ENCODE data around the gene ANKRD55. TPM values are rescaled to one million over a fixed set of nuclear protein-coding genes. Genes with fewer than 3 reads are reported as not detected.
"Not testable (repeated sequence)": the region's sequence is repeated elsewhere in the genome, so short reads cannot be mapped to it uniquely, and the experiment has no call there.

Gene ANKRD55
- total RNA-seq, 1 donor, result not detected

GRCh38 chr5:56155992-56156584 is 77.0 kb downstream of the ANKRD55 start:
- no peak for TF ChIP-seq CTCF (IDR thresholded peaks at IDR 0.05; ENCODE audit: insufficient read depth, low read length)
- no peak for DNase-seq (ENCODE audit: low read depth)
- no peak overlapping the region for H3K4me3 ChIP-seq (ENCODE audit: low read depth, low read length)

GRCh38 chr5:56154732-56155484 is 78.2 kb downstream of the ANKRD55 start:
- no peak for TF ChIP-seq CTCF (IDR thresholded peaks at IDR 0.05; ENCODE audit: insufficient read depth, low read length)
- no peak overlapping the region for H3K4me3 ChIP-seq (ENCODE audit: low read depth, low read length)
- peak; percentile 25 for DNase-seq (ENCODE audit: low read depth)

GRCh38 chr5:56152437-56152836 is 80.7 kb downstream of the ANKRD55 start:
- TF ChIP-seq CTCF (IDR thresholded peaks at IDR 0.05; ENCODE audit: insufficient read depth, low read length), result no peak
- no peak for DNase-seq (ENCODE audit: low read depth)
- H3K4me3 ChIP-seq (ENCODE audit: low read depth, low read length), result no peak overlapping the region

- DNase-seq (ENCODE audit: low read depth); H3K4me3 ChIP-seq (ENCODE audit: low read depth, low read length): not testable (repeated sequence)
Measured at GRCh38 chr5:56150756-56151155, 82.4 kb downstream of the ANKRD55 start.

GRCh38 chr5:56148453-56148971 is 84.6 kb downstream of the ANKRD55 start:
- no peak overlapping the region for H3K4me3 ChIP-seq (ENCODE audit: low read depth, low read length)
- TF ChIP-seq CTCF (IDR thresholded peaks at IDR 0.05; ENCODE audit: insufficient read depth, low read length), result no peak
- DNase-seq (ENCODE audit: low read depth), result no peak

GRCh38 chr5:56147659-56148230 is 85.4 kb downstream of the ANKRD55 start:
- no peak for DNase-seq (ENCODE audit: low read depth)
- no peak for TF ChIP-seq CTCF (IDR thresholded peaks at IDR 0.05; ENCODE audit: insufficient read depth, low read length)
- no peak overlapping the region for H3K4me3 ChIP-seq (ENCODE audit: low read depth, low read length)

- no peak for DNase-seq (ENCODE audit: low read depth)
- no peak for TF ChIP-seq CTCF (IDR thresholded peaks at IDR 0.05; ENCODE audit: insufficient read depth, low read length)
- H3K4me3 ChIP-seq (ENCODE audit: low read depth, low read length), result no peak overlapping the region
Measured at GRCh38 chr5:56147106-56147505, 86.0 kb downstream of the ANKRD55 start.

All from fibroblast of the aortic adventitia (primary cell).